ENCODE measurements around the gene ATP11A.
"Not testable (repeated sequence)": the region's sequence is repeated elsewhere in the genome, so short reads cannot be mapped to it uniquely, and the experiment has no call there.

DNA sequence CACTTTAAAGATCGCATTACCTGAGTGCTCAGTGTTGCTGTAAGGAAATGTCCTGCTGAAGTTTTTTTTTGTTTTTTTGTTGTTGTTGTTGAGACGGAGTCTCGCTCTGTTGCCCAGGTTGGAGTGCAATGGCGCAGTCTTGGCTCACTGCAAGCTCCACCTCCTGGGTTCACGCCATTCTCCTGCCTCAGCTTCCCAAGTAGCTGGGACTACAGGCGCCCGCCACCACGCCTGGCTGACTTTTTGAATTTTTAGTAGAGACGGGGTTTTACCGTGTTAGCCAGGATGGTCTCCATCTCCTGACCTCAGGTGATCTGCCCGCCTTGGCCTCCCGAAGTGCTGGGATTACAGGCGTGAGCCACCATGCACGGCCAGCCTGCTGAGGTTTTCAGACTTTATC lies 175.6 kb downstream of the ATP11A start:
- not testable (repeated sequence) for TF ChIP-seq POLR2A (IDR thresholded peaks at IDR 0.05)
- TF ChIP-seq, protein P1, sequence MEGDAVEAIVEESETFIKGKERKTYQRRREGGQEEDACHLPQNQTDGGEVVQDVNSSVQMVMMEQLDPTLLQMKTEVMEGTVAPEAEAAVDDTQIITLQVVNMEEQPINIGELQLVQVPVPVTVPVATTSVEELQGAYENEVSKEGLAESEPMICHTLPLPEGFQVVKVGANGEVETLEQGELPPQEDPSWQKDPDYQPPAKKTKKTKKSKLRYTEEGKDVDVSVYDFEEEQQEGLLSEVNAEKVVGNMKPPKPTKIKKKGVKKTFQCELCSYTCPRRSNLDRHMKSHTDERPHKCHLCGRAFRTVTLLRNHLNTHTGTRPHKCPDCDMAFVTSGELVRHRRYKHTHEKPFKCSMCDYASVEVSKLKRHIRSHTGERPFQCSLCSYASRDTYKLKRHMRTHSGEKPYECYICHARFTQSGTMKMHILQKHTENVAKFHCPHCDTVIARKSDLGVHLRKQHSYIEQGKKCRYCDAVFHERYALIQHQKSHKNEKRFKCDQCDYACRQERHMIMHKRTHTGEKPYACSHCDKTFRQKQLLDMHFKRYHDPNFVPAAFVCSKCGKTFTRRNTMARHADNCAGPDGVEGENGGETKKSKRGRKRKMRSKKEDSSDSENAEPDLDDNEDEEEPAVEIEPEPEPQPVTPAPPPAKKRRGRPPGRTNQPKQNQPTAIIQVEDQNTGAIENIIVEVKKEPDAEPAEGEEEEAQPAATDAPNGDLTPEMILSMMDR (IDR thresholded peaks at IDR 0.05) = not testable (repeated sequence)
